HG03457 (cell line): ENCODE results near the gene ITM2A.

Experiments used
- ATAC-seq: cut with Tn5 transposase; IDR thresholded peaks from one replicate; pipeline ENCODE4 v1.9.1; 2021; ENCODE audit warnings: moderate number of reproducible peaks; ENCODE audit not compliant: unreplicated experiment

ITM2A gene

DNA sequence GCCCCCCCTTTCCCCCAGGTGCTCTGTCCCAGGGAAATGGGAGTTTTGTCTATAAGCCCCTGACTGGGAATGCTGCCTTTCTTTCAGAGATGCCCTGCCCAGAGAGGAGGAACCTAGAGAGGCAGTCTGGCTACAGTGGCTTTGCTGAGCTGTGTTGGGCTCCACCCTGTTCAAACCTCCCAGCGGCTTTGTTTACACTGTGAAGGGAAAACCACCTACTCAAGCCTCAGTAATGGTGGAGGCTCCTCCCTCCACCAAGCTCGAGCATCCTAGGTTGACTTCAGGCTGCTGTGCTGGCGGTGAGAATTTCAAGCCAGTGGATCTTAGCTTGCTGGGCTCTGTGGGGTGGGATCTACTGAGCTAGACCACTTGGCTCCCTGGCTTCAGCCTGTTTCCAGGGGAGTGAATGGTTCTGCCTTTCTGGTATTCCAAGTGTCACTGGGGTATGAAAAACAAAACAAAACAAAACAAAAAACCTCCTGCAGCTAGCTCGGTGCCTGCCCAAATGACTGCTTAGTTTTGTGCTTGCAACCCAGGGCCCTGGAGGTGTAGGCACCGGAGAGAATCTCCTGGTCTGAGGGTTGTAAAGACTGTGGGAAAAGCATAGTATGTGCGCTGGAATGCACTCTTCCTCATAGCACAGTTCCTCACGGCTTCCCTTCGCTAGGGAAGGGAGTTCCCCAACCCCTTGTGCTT lies 41.7 kb downstream of the ITM2A start:
- no peak for ATAC-seq
